ENCODE results near the gene GPSM1.

- TF ChIP-seq CTCF (IDR thresholded peaks at IDR 0.05) (no peak), POLR2A (IDR thresholded peaks at IDR 0.05) (no peak)
These were observed 4.5 kb upstream of the GPSM1 start for GRCh38 chr9:136322756-136323330.
